ENCODE results near the gene PLCL1. TPM values are rescaled to one million over a fixed set of nuclear protein-coding genes. Genes with fewer than 3 reads are reported as not detected.

Gene PLCL1
- total and polyA plus RNA-seq, 10 of the 15 experiments (the other 5 are each of a cell fraction or from before 2014, with no cell fraction given), result 0.03 to 1.5 (median 0.22) TPM

GRCh38 chr2:197821550-197822289, 17.3 kb downstream of the PLCL1 start (continued):
- TF ChIP-seq ZNF687 (IDR thresholded peaks at IDR 0.05) (no peak), POLR2A (IDR thresholded peaks at IDR 0.05; ENCODE audit: low read depth, low read length) (no peak), CREB1 (IDR thresholded peaks at IDR 0.05; ENCODE audit: low read depth) (no peak), TCF3 (IDR thresholded peaks at IDR 0.05; ENCODE audit: borderline replicate concordance, insufficient read depth, low read depth, low read length) (no peak), SMAD1 (IDR thresholded peaks at IDR 0.05; ENCODE audit: low read depth, partially characterized antibody) (no peak)

GRCh38 chr2:197822333-197822732, 17.9 kb downstream of the PLCL1 start:
- 39% methylated on average over 2 of the region's 2 CpGs for WGBS (ENCODE audit: insufficient coverage, insufficient replicate concordance, low lambda C conversion rate, missing lambda C conversion rate)
- ChIA-PET POLR2A (no interaction called here), CTCF (interaction anchor here (0.7 kb wide), 1 partner anchor 9 kb away, joined by 4 read pairs; no protein-coding TSS in a partner anchor)

More at GRCh38 chr2:197822333-197822732, 17.9 kb downstream of the PLCL1 start:
- H2AFZ ChIP-seq (ENCODE audit: control insufficient read depth, low read depth, low read length), result no peak overlapping the region
- H3K4me1 ChIP-seq (ENCODE audit: control insufficient read depth, insufficient read depth, low read length), result no peaks in the 10 kb centered on the region
- no peak overlapping the region for H3K9ac ChIP-seq (ENCODE audit: control insufficient read depth, insufficient read depth, low read length)
- H3K27ac ChIP-seq (ENCODE audit: control insufficient read depth, insufficient read depth), result no peak overlapping the region
- no peak overlapping the region for H3K4me2 ChIP-seq (ENCODE audit: control insufficient read depth, insufficient read depth)
- TF ChIP-seq TARDBP (IDR thresholded peaks at IDR 0.05; ENCODE audit: borderline replicate concordance) (no peak), TBL1XR1 (IDR thresholded peaks at IDR 0.05; ENCODE audit: low read depth, low read length) (no peak), TCF3 (IDR thresholded peaks at IDR 0.05; ENCODE audit: borderline replicate concordance, insufficient read depth, low read depth, low read length) (no peak), POLR2A (IDR thresholded peaks at IDR 0.05; ENCODE audit: low read depth, low read length) (no peak), CEBPB (IDR thresholded peaks at IDR 0.05; ENCODE audit: borderline replicate concordance in 1 of 2, low read depth in 2 of 2, low read length in 2 of 2) (no peak)
- ATAC-seq (no peak), FAIRE-seq (peak; percentile 31), DNase-seq (ENCODE audit: low read depth, low spot score) (no peak)
- H3K4me3 ChIP-seq, result no peak overlapping the region
- BruUV-seq (replicated peaks), result no TSS peak
- H3K79me2 ChIP-seq (ENCODE audit: control insufficient read depth, insufficient read depth, low read length), result no peaks in the 10 kb centered on the region
- RAD21 ChIA-PET (ENCODE audit: unreplicated experiment), result no interaction called here
- no peaks in the 10 kb centered on the region for H3K9me3 ChIP-seq (replicated peaks; ENCODE audit: control insufficient read depth, insufficient read depth, low read length)
- intact Hi-C loops (cut with micrococcal nuclease; ENCODE audit: unreplicated experiment), result no loop called here
- H3K36me3 ChIP-seq (ENCODE audit: control insufficient read depth in 2 of 2, insufficient read depth in 2 of 2, low read length in 1 of 2), result no peaks in the 10 kb centered on the region
- H3K27me3 ChIP-seq (replicated peaks in 1 of 2; ENCODE audit: control insufficient read depth in 2 of 2, insufficient read depth in 2 of 2, low read length in 1 of 2), result no peaks in the 10 kb centered on the region
- in situ Hi-C loops (cut with MboI), result no loop called here
- no peaks in the 10 kb centered on the region for H4K20me1 ChIP-seq (ENCODE audit: control insufficient read depth, insufficient read depth)
- SMC1A ChIA-PET (ENCODE audit: uncharacterized antibody, unreplicated experiment), result interaction anchor here (1.1 to 1.3 kb wide), 2 partner anchors 13 to 16 kb away, joined by 3 read pairs; no protein-coding TSS in a partner anchor
